ENCODE data around the gene PHKA1. TPM values are rescaled to one million over a fixed set of nuclear protein-coding genes. Genes with fewer than 3 reads are reported as not detected.

The PHKA1 gene
- total and polyA plus RNA-seq, 2 experiments from 2014 or later: 2.6 to 6.8 TPM

DNA sequence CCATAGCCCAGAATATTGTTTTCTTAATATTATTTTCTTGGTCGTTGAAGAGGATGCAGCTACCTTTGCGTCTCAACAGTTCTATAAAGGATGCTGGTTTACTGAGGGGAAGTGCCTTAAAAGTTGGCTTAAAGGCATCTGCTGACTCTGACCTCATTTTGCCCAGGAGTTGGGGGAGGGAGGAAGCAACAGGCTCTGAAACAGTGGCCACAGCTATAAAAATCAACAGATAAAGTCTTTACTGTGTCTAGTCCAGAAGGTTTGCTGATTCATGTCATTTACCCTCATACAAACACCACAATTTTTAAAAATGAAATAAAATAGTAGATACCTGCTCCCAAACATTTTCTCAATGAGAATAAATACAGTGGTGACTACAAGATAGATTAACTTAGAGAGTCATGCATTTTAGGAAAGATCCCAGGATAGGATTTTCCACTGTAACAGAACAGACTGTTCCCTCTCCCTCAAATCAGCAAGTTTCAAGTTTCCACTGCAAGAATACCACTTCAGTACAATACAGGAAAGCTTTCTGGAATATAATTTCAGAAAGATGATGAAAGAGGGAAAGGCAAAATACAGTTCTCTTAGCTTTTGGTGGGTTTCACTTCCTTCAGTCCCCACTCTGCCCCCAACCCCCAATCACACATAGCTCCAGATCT lies 1.9 kb downstream of the PHKA1 start:
- peak overlapping the region; percentile 79 for H3K4me2 ChIP-seq
- Mint-ChIP-seq H3K4me1 (peaks cover 22% of the 10 kb centered on the region), H3K9me3 (no peaks in the 10 kb centered on the region), H3K36me3 (ENCODE audit: low read depth) (peaks cover 3% of the 10 kb centered on the region; the same call in 2 of the 3 replicates), H3K27me3 (ENCODE audit: insufficient read depth, low read depth, poor library complexity) (peaks cover 2% of the 10 kb centered on the region), H3K27ac (no peak overlapping the region), H3K4me3 (peak overlapping the region; percentile 85)
- TF ChIP-seq CREB1 (CRISPR knock-in tag; IDR thresholded peaks at IDR 0.05; ENCODE audit: low read depth) (no peak), EZH2 (IDR thresholded peaks at IDR 0.05; ENCODE audit: low read depth, unreplicated experiment) (no peak), CTCF (conservative IDR thresholded peaks at IDR 0.05; ENCODE audit: low read depth in 2 of 2) (no peak), ZNF331 (CRISPR knock-in tag; IDR thresholded peaks at IDR 0.05; ENCODE audit: low read depth) (no peak), EZH2phosphoT487 (IDR thresholded peaks at IDR 0.05; ENCODE audit: unreplicated experiment) (no peak), NANOG (IDR thresholded peaks at IDR 0.05; ENCODE audit: borderline replicate concordance) (no peak), POLR2AphosphoS5 (IDR thresholded peaks at IDR 0.05; ENCODE audit: low read depth) (no peak), REST (IDR thresholded peaks at IDR 0.05; ENCODE audit: unreplicated experiment) (no peak), JUNB (IDR thresholded peaks at IDR 0.05; ENCODE audit: unreplicated experiment) (no peak), STAT1 (IDR thresholded peaks at IDR 0.05; ENCODE audit: unreplicated experiment) (no peak)
- TF ChIP-seq, protein P1, sequence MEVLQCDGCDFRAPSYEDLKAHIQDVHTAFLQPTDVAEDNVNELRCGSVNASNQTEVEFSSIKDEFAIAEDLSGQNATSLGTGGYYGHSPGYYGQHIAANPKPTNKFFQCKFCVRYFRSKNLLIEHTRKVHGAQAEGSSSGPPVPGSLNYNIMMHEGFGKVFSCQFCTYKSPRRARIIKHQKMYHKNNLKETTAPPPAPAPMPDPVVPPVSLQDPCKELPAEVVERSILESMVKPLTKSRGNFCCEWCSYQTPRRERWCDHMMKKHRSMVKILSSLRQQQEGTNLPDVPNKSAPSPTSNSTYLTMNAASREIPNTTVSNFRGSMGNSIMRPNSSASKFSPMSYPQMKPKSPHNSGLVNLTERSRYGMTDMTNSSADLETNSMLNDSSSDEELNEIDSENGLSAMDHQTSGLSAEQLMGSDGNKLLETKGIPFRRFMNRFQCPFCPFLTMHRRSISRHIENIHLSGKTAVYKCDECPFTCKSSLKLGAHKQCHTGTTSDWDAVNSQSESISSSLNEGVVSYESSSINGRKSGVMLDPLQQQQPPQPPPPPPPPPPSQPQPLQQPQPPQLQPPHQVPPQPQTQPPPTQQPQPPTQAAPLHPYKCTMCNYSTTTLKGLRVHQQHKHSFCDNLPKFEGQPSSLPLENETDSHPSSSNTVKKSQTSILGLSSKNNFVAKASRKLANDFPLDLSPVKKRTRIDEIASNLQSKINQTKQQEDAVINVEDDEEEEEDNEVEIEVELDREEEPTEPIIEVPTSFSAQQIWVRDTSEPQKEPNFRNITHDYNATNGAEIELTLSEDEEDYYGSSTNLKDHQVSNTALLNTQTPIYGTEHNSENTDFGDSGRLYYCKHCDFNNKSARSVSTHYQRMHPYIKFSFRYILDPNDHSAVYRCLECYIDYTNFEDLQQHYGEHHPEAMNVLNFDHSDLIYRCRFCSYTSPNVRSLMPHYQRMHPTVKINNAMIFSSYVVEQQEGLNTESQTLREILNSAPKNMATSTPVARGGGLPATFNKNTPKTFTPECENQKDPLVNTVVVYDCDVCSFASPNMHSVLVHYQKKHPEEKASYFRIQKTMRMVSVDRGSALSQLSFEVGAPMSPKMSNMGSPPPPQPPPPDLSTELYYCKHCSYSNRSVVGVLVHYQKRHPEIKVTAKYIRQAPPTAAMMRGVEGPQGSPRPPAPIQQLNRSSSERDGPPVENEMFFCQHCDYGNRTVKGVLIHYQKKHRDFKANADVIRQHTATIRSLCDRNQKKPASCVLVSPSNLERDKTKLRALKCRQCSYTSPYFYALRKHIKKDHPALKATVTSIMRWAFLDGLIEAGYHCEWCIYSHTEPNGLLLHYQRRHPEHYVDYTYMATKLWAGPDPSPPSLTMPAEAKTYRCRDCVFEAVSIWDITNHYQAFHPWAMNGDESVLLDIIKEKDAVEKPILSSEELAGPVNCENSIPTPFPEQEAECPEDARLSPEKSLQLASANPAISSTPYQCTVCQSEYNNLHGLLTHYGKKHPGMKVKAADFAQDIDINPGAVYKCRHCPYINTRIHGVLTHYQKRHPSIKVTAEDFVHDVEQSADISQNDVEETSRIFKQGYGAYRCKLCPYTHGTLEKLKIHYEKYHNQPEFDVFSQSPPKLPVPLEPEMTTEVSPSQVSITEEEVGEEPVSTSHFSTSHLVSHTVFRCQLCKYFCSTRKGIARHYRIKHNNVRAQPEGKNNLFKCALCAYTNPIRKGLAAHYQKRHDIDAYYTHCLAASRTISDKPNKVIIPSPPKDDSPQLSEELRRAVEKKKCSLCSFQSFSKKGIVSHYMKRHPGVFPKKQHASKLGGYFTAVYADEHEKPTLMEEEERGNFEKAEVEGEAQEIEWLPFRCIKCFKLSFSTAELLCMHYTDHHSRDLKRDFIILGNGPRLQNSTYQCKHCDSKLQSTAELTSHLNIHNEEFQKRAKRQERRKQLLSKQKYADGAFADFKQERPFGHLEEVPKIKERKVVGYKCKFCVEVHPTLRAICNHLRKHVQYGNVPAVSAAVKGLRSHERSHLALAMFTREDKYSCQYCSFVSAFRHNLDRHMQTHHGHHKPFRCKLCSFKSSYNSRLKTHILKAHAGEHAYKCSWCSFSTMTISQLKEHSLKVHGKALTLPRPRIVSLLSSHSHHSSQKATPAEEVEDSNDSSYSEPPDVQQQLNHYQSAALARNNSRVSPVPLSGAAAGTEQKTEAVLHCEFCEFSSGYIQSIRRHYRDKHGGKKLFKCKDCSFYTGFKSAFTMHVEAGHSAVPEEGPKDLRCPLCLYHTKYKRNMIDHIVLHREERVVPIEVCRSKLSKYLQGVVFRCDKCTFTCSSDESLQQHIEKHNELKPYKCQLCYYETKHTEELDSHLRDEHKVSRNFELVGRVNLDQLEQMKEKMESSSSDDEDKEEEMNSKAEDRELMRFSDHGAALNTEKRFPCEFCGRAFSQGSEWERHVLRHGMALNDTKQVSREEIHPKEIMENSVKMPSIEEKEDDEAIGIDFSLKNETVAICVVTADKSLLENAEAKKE (CRISPR knock-in tag; IDR thresholded peaks at IDR 0.05): no peak
- TF ChIP-seq, protein P2, sequence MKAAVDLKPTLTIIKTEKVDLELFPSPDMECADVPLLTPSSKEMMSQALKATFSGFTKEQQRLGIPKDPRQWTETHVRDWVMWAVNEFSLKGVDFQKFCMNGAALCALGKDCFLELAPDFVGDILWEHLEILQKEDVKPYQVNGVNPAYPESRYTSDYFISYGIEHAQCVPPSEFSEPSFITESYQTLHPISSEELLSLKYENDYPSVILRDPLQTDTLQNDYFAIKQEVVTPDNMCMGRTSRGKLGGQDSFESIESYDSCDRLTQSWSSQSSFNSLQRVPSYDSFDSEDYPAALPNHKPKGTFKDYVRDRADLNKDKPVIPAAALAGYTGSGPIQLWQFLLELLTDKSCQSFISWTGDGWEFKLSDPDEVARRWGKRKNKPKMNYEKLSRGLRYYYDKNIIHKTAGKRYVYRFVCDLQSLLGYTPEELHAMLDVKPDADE (IDR thresholded peaks at IDR 0.05): no peak
- H3K4me1 ChIP-seq (ENCODE audit: insufficient read depth): peaks cover 8% of the 10 kb centered on the region; the same call in 1 of the 2 replicates
- H3K79me2 ChIP-seq (replicated peaks; ENCODE audit: insufficient read depth): no peaks in the 10 kb centered on the region
- no peak for DNase-seq (ENCODE audit: low spot score)
- no peaks in the 10 kb centered on the region; the same call in 1 of the 2 replicates for H4K20me1 ChIP-seq (replicated peaks; ENCODE audit: insufficient read depth)
- no peaks in the 10 kb centered on the region for H3F3A ChIP-seq (replicated peaks; ENCODE audit: low read depth)
- no peaks in the 10 kb centered on the region for H3K9me2 ChIP-seq (ENCODE audit: insufficient read depth)
- no peak overlapping the region for H3K4me3 ChIP-seq
- H2AFZ ChIP-seq: no peak overlapping the region
- no peak overlapping the region for H3K27ac ChIP-seq (ENCODE audit: low read depth)
- no peak for ATAC-seq
- H3K27me3 ChIP-seq (ENCODE audit: insufficient read depth): 0 out of 2 replicates have a peak, but pooled peaks cover 9% of the 10 kb centered on the region
- no peaks in the 10 kb centered on the region for H3K36me3 ChIP-seq (ENCODE audit: insufficient read depth)

Measured in GM23338 (cell line).